Psoas muscle (tissue), 8 donors: ENCODE results near the gene GAB2. TPM values are rescaled to one million over a fixed set of nuclear protein-coding genes. Genes with fewer than 3 reads are reported as not detected.
A peak's percentile ranks its signal among the peaks of the same experiment; 100 is the strongest.

Experiments
- ATAC-seq, 4 donors: fragments of 200-7000 bp; cut with Tn5 transposase; one replicate each; pipeline ENCODE4 v1.9.1; 2020; ENCODE audit warnings: moderate library complexity in 3 of 4, mild to moderate bottlenecking in 2 of 4
- DNase-seq, 2 donors: peaks; one replicate each; pipeline ENCODE4 v3.0.0-alpha.2; 2020
- H3K27ac ChIP-seq: fragments of 200-600 bp; one replicate; pipeline ENCODE4 v1.8.0; 2022
- H3K27me3 ChIP-seq, 3 donors: fragments of 200-600 bp in 1 of 3; one replicate each; pipeline versions ENCODE4 v1.6.1 to v1.8.0; 2013 to 2022; ENCODE audit warnings: low read length in 2 of 3, mild to moderate bottlenecking in 2 of 3, moderate library complexity in 1 of 3; ENCODE audit not compliant: insufficient read depth in 3 of 3
- H3K36me3 ChIP-seq, 2 donors: fragments of 200-600 bp in 1 of 2; one replicate each; pipeline versions ENCODE4 v1.6.1 to v1.8.0; 2013 to 2022; ENCODE audit warnings: low read depth in 1 of 2, mild to moderate bottlenecking in 1 of 2, moderate library complexity in 1 of 2; ENCODE audit not compliant: insufficient read depth in 1 of 2
- H3K4me1 ChIP-seq: fragments of 200-600 bp; one replicate; pipeline ENCODE4 v1.8.0; 2022
- H3K4me3 ChIP-seq: fragments of 200-600 bp; one replicate; pipeline ENCODE4 v1.8.0; 2022; ENCODE audit warnings: mild to moderate bottlenecking
- H3K9me3 ChIP-seq: fragments of 200-600 bp; one replicate; pipeline ENCODE4 v1.8.0; 2022
- CTCF ChIP-seq: fragments of 200-600 bp; IDR thresholded peaks from one replicate; pipeline ENCODE4 v1.8.0; 2022; ENCODE audit warnings: antibody characterized with exemption
- WGBS, 3 donors: extraction: QIAGEN DNeasy Blood & Tissue Kit; methylation state at CpG; one replicate each; pipeline versions ENCODE4 v1.1.6 to v1.1.7; 2013; 5-methylcytosine and 5-hydroxymethylcytosine counted together
- intact Hi-C, 2 donors: fragments of 100-400 bp; cut with DNase I; formaldehyde crosslinking; loops; one replicate each; pipeline versions ENCODE4 v1.11.0 to v1.14.2; 2022
- polyA plus RNA-seq, 3 donors: library from polyadenylated mRNA; stranded (reverse); fragments of 200-250 nt; gene quantifications; one replicate each; pipeline ENCODE4 v1.2.3, GENCODE V29; 2013
- total RNA-seq, 4 donors: library from RNA; stranded (reverse); fragmentation: NEBNext Ultra II Directional in 2 of 4; extraction: Animal tissue kit (Norgen Biotek cat#: 25700) in 2 of 4; gene quantifications; one replicate each; pipeline versions ENCODE4 v1.2.1 to v1.2.4, GENCODE V29; 2021 to 2023
- donor health status: healthy with polysubstance abuse.
- donor health status: DM: no; HTN: no; CAD: no; lungs with moderate emphysema.
- donor health status: Bipolar disorder and iron deficiency.
- donor health status: healthy.
- donor health status: DM: yes; HTN: yes; CAD: no.
- donor health status: DM: no; HTN: no; CAD: no.
- donor health status: DM: no; HTN: no; CAD: no.
- donor health status: DM: yes; HTN: yes; CAD: no.

GAB2 gene
- total and polyA plus RNA-seq, 7 donors: 2.7 to 6.3 (median 4.7) TPM

GRCh38 chr11:78187366-78188285 lies 230.0 kb downstream of the GAB2 start:
- ATAC-seq (peak; percentile 14 to 41 (median 27)), DNase-seq (no peak)
- no peaks in the 10 kb centered on the region for H3K27me3 ChIP-seq
- H3K4me3 ChIP-seq: peak overlapping the region; percentile 98
- intact Hi-C loops: loop anchor here (5.0 kb wide), 4 partner anchors 45 to 125 kb away; partner anchors contain the start of genes ALG8 (in 1 of the 2), NDUFC2 (in 1 of the 2) and THRSP (in 1 of the 2)
- TF ChIP-seq CTCF: no peak
- peaks cover 0 to 8% of the 10 kb centered on the region in 2 donors for H3K36me3 ChIP-seq
- H3K4me1 ChIP-seq: peaks cover 37% of the 10 kb centered on the region
- no peaks in the 10 kb centered on the region for H3K9me3 ChIP-seq
- H3K27ac ChIP-seq: peak overlapping the region; percentile 79
- 18 to 24% (median 21%) methylated on average over 31 of the region's 31 CpGs for WGBS, 3 donors

GRCh38 chr11:78181185-78181584 lies 236.4 kb downstream of the GAB2 start:
- DNase-seq (no peak), ATAC-seq (no peak)
- intact Hi-C loops: no loop called here
- Histone ChIP-seq H3K4me1 (no peaks in the 10 kb centered on the region), H3K9me3 (no peaks in the 10 kb centered on the region), H3K27ac (no peak overlapping the region), H3K27me3 (no peaks in the 10 kb centered on the region), H3K4me3 (no peak overlapping the region), H3K36me3 (peaks cover 0 to 6% of the 10 kb centered on the region in 2 donors)
- 78 to 91% (median 84%) methylated on average over 2 of the region's 2 CpGs for WGBS, 3 donors
- TF ChIP-seq CTCF: no peak

- peaks cover 0 to 5% of the 10 kb centered on the region in 2 donors for H3K36me3 ChIP-seq
- H3K27ac ChIP-seq: no peak overlapping the region
- no peaks in the 10 kb centered on the region for H3K9me3 ChIP-seq
- TF ChIP-seq CTCF: no peak
- DNase-seq: no peak
- no peak overlapping the region for H3K4me3 ChIP-seq
- no peaks in the 10 kb centered on the region for H3K27me3 ChIP-seq
- ATAC-seq: no peak
- 89 to 95% (median 92%) methylated on average over 4 of the region's 4 CpGs for WGBS, 3 donors
- H3K4me1 ChIP-seq: no peaks in the 10 kb centered on the region
- intact Hi-C loops: no loop called here
Measured at GRCh38 chr11:78180751-78181150, 236.9 kb downstream of the GAB2 start.

- no peaks in the 10 kb centered on the region for H3K27me3 ChIP-seq
- H3K9me3 ChIP-seq: no peaks in the 10 kb centered on the region
- no peak for DNase-seq
- H3K4me1 ChIP-seq: no peaks in the 10 kb centered on the region
- TF ChIP-seq CTCF: no peak
- H3K4me3 ChIP-seq: no peak overlapping the region
- ATAC-seq: peak in 3 of 4 donors; percentile 42 to 83 (median 80)
- intact Hi-C loops: no loop called here
- 88 to 93% (median 90%) methylated on average over 7 of the region's 7 CpGs for WGBS, 3 donors
- H3K27ac ChIP-seq: no peak overlapping the region
- peaks cover 0 to 5% of the 10 kb centered on the region in 2 donors for H3K36me3 ChIP-seq
Measured at GRCh38 chr11:78179459-78180071, 238.1 kb downstream of the GAB2 start.
